Activated CD4-positive, alpha-beta T cell treated with anti-CD3 and anti-CD28 coated beads for 36 hours (primary cell): Measurements from ENCODE around the gene CD2BP2. TPM values are rescaled to one million over a fixed set of nuclear protein-coding genes. Genes with fewer than 3 reads are reported as not detected.
"Not testable (repeated sequence)": the region's sequence is repeated elsewhere in the genome, so short reads cannot be mapped to it uniquely, and the experiment has no call there.

Source experiments
- ATAC-seq: fragments of 200-7000 bp; cut with Tn5 transposase; one replicate; pipeline ENCODE4 v1.10.0; 2021; ENCODE audit warnings: mild to moderate bottlenecking, moderate library complexity
- CTCF ChIA-PET: fragments of 350-600 bp; sonication (Branson Sonifier 250); formaldehyde crosslinking; loops from one replicate; lab custom pipeline; 2021; ENCODE audit warnings: antibody characterized with exemption; lab: Charles Lee
- POLR2A ChIA-PET: fragments of 350-600 bp; sonication (Branson Sonifier 250); formaldehyde crosslinking; loops from one replicate; lab custom pipeline; 2021; ENCODE audit warnings: antibody characterized with exemption, inconsistent platforms; lab: Charles Lee
- DNase-seq: peaks from one replicate; pipeline ENCODE4 v3.0.0-alpha.2; 2020
- H3K27ac Mint-ChIP-seq: one replicate; pipeline ENCODE4 v1.8.0; 2021; ENCODE audit warnings: mixed read lengths
- H3K27me3 Mint-ChIP-seq: one replicate; pipeline ENCODE4 v1.8.0; 2021; ENCODE audit warnings: mixed read lengths
- H3K36me3 Mint-ChIP-seq: one replicate; pipeline ENCODE4 v1.8.0; 2021; ENCODE audit warnings: low read depth, mixed read lengths
- H3K4me1 Mint-ChIP-seq: one replicate; pipeline ENCODE4 v1.8.0; 2021; ENCODE audit warnings: mixed read lengths
- H3K4me3 Mint-ChIP-seq: one replicate; pipeline ENCODE4 v1.8.0; 2021; ENCODE audit warnings: mild to moderate bottlenecking, moderate library complexity, mixed read lengths
- H3K9me3 Mint-ChIP-seq: one replicate; pipeline ENCODE4 v1.8.0; 2021; ENCODE audit warnings: low read depth, mixed read lengths
- intact Hi-C, 2 experiments: fragments of 100-400 bp; cut with DNase I in 1 of 2; cut with micrococcal nuclease in 1 of 2; formaldehyde crosslinking; loops; one replicate each; pipeline versions ENCODE4 v1.14.2 to v1.15.1; 2022 to 2024; cut with DNase I, micrococcal nuclease
- total RNA-seq, 2 experiments: library from RNA; stranded (reverse); gene quantifications; one replicate each; pipeline ENCODE4 v1.2.3, GENCODE V29; 2021

CD2BP2 gene
- total RNA-seq, 2 experiments from 2014 or later: 42.3 to 51.8 TPM

GRCh38 chr16:30341971-30342370 lies 13.1 kb downstream of the CD2BP2 start:
- H3K27ac Mint-ChIP-seq, H3K4me1 Mint-ChIP-seq, H3K27me3 Mint-ChIP-seq, H3K36me3 Mint-ChIP-seq, intact Hi-C loops, H3K4me3 Mint-ChIP-seq, POLR2A ChIA-PET, H3K9me3 Mint-ChIP-seq, DNase-seq: not testable (repeated sequence)
- CTCF ChIA-PET: interaction anchor here (1.3 kb wide), 1 partner anchor 68 kb away, joined by 3 read pairs; no protein-coding TSS in a partner anchor
- peak; percentile 42 for ATAC-seq

GRCh38 chr16:30340621-30341020 lies 14.5 kb downstream of the CD2BP2 start:
- no peaks in the 10 kb centered on the region for H3K27me3 Mint-ChIP-seq
- H3K27ac Mint-ChIP-seq: no peak overlapping the region
- ATAC-seq (peak; percentile 48), DNase-seq (no peak)
- ChIA-PET POLR2A (no interaction called here), CTCF (no interaction called here)
- H3K4me1 Mint-ChIP-seq: peaks cover 12% of the 10 kb centered on the region
- no peaks in the 10 kb centered on the region for H3K9me3 Mint-ChIP-seq
- no peak overlapping the region for H3K4me3 Mint-ChIP-seq
- intact Hi-C loops: no loop called here
- H3K36me3 Mint-ChIP-seq: peaks cover 4% of the 10 kb centered on the region

- H3K27me3 Mint-ChIP-seq, H3K9me3 Mint-ChIP-seq, H3K27ac Mint-ChIP-seq, H3K4me3 Mint-ChIP-seq, intact Hi-C loops, POLR2A ChIA-PET, CTCF ChIA-PET, H3K36me3 Mint-ChIP-seq, ATAC-seq, DNase-seq: not testable (repeated sequence)
- peaks cover 12% of the 10 kb centered on the region for H3K4me1 Mint-ChIP-seq
Measured at GRCh38 chr16:30338715-30339114, 16.4 kb downstream of the CD2BP2 start.

- ATAC-seq, H3K27ac Mint-ChIP-seq, H3K9me3 Mint-ChIP-seq, intact Hi-C loops, POLR2A ChIA-PET, H3K4me3 Mint-ChIP-seq, DNase-seq, H3K27me3 Mint-ChIP-seq, H3K36me3 Mint-ChIP-seq, CTCF ChIA-PET: not testable (repeated sequence)
- peaks cover 12% of the 10 kb centered on the region for H3K4me1 Mint-ChIP-seq
Measured at GRCh38 chr16:30337964-30338357, 17.1 kb downstream of the CD2BP2 start.

GRCh38 chr16:30335598-30336474 lies 19.3 kb downstream of the CD2BP2 start:
- ATAC-seq: peak; percentile 13
- intact Hi-C loops: loop anchor here (1.0 to 2.0 kb wide), 8 partner anchors 19 to 322 kb away; partner anchors contain the start of genes CD2BP2 (in 2 of the 2), FBRS (in 1 of the 2), TBC1D10B (in 1 of the 2) and ZNF764 (in 1 of the 2)
- H3K9me3 Mint-ChIP-seq: no peaks in the 10 kb centered on the region
- peak; percentile 55 for DNase-seq
- H3K4me1 Mint-ChIP-seq: peaks cover 22% of the 10 kb centered on the region
- peaks cover 5% of the 10 kb centered on the region for H3K36me3 Mint-ChIP-seq
- no peaks in the 10 kb centered on the region for H3K27me3 Mint-ChIP-seq
- peak overlapping the region; percentile 87 for H3K4me3 Mint-ChIP-seq
- ChIA-PET CTCF (interaction anchor here (0.7 to 1.2 kb wide), 2 partner anchors 42 to 74 kb away, joined by 3 read pairs; no protein-coding TSS in a partner anchor), POLR2A (interaction anchor here (0.6 to 1.1 kb wide), 4 partner anchors 8 to 298 kb away, joined by 3 to 9 read pairs (median 6); no protein-coding TSS in a partner anchor)
- peak overlapping the region; percentile 73 for H3K27ac Mint-ChIP-seq

- CTCF ChIA-PET: interaction anchor here (0.6 to 1.2 kb wide), 3 partner anchors 43 to 120 kb away, joined by 3 read pairs; no protein-coding TSS in a partner anchor
- H3K27me3 Mint-ChIP-seq, H3K9me3 Mint-ChIP-seq, H3K36me3 Mint-ChIP-seq: not testable (repeated sequence)
- H3K4me3 Mint-ChIP-seq: peak overlapping the region; percentile 87
- ATAC-seq (peak; percentile 84), DNase-seq (peak; percentile 91)
- peaks cover 23% of the 10 kb centered on the region for H3K4me1 Mint-ChIP-seq
- peak overlapping the region; percentile 73 for H3K27ac Mint-ChIP-seq
- POLR2A ChIA-PET: interaction anchor here (0.7 to 1.1 kb wide), 3 partner anchors 36 to 200 kb away, joined by 3 to 7 read pairs (median 4); no protein-coding TSS in a partner anchor
- intact Hi-C loops: loop anchor here (1.0 to 2.0 kb wide), 8 partner anchors 20 to 323 kb away; partner anchors contain the start of genes CD2BP2 (in 2 of the 2), FBRS (in 1 of the 2), TBC1D10B (in 1 of the 2) and ZNF764 (in 1 of the 2)
Measured at GRCh38 chr16:30335028-30335597, 20.0 kb downstream of the CD2BP2 start.

GRCh38 chr16:30334473-30334989 lies 20.6 kb downstream of the CD2BP2 start:
- peak overlapping the region; percentile 87 for H3K4me3 Mint-ChIP-seq

GRCh38 chr16:30324220-30324619 lies 30.9 kb downstream of the CD2BP2 start:
- DNase-seq: not testable (repeated sequence)

More at GRCh38 chr16:30334473-30334989, 20.6 kb downstream of the CD2BP2 start:
- DNase-seq: peak; percentile 90
- Mint-ChIP-seq H3K4me1 (peaks cover 22% of the 10 kb centered on the region), H3K27ac (peak overlapping the region; percentile 87)
- peak; percentile 91 for ATAC-seq
- not testable (repeated sequence) for H3K36me3 Mint-ChIP-seq, H3K27me3 Mint-ChIP-seq, H3K9me3 Mint-ChIP-seq
- CTCF ChIA-PET: interaction anchor here (0.6 to 1.2 kb wide), 2 partner anchors 43 to 120 kb away, joined by 3 read pairs; no protein-coding TSS in a partner anchor
- intact Hi-C loops: loop anchor here in 1 of 2 experiments (2.0 kb wide), 1 partner anchor 20 kb away; the partner anchor contains the start of gene CD2BP2
- POLR2A ChIA-PET: interaction anchor here (0.7 kb wide), 1 partner anchor 201 kb away, joined by 4 read pairs; no protein-coding TSS in a partner anchor

GRCh38 chr16:30318647-30319046 lies 36.5 kb downstream of the CD2BP2 start:
- CTCF ChIA-PET, POLR2A ChIA-PET, H3K9me3 Mint-ChIP-seq, ATAC-seq, intact Hi-C loops, H3K4me3 Mint-ChIP-seq, DNase-seq, H3K27me3 Mint-ChIP-seq, H3K27ac Mint-ChIP-seq, H3K36me3 Mint-ChIP-seq: not testable (repeated sequence)
- H3K4me1 Mint-ChIP-seq: peaks cover 17% of the 10 kb centered on the region

More at GRCh38 chr16:30324220-30324619, 30.9 kb downstream of the CD2BP2 start:
- H3K36me3 Mint-ChIP-seq, POLR2A ChIA-PET, CTCF ChIA-PET, H3K4me3 Mint-ChIP-seq, H3K27me3 Mint-ChIP-seq, H3K9me3 Mint-ChIP-seq, ATAC-seq, H3K27ac Mint-ChIP-seq, intact Hi-C loops: not testable (repeated sequence)
- peaks cover 35% of the 10 kb centered on the region for H3K4me1 Mint-ChIP-seq

- H3K4me1 Mint-ChIP-seq: peaks cover 30% of the 10 kb centered on the region
- CTCF ChIA-PET, ATAC-seq, H3K9me3 Mint-ChIP-seq, POLR2A ChIA-PET, H3K27ac Mint-ChIP-seq, DNase-seq, H3K4me3 Mint-ChIP-seq, H3K27me3 Mint-ChIP-seq, intact Hi-C loops, H3K36me3 Mint-ChIP-seq: not testable (repeated sequence)
Measured at GRCh38 chr16:30310937-30311336, 44.2 kb downstream of the CD2BP2 start.

GRCh38 chr16:30309255-30309654 lies 45.9 kb downstream of the CD2BP2 start:
- H3K9me3 Mint-ChIP-seq, POLR2A ChIA-PET, H3K36me3 Mint-ChIP-seq, H3K4me3 Mint-ChIP-seq, ATAC-seq, H3K27ac Mint-ChIP-seq, intact Hi-C loops, H3K27me3 Mint-ChIP-seq, CTCF ChIA-PET: not testable (repeated sequence)
- DNase-seq: peak; percentile 12
- peaks cover 23% of the 10 kb centered on the region for H3K4me1 Mint-ChIP-seq
